ENCODE data around the gene PAPLN.

The PAPLN gene

GRCh38 chr14:73262427-73263183 lies 25.3 kb downstream of the PAPLN start:
- no peak overlapping the region for H3K27ac ChIP-seq (ENCODE audit: low read depth, low read length)
- H3K23ac ChIP-seq (ENCODE audit: low read length) = no peak overlapping the region
- H2BK15ac ChIP-seq (replicated peaks; ENCODE audit: low read depth) = no peak overlapping the region
- H4K8ac ChIP-seq (ENCODE audit: low read depth, low read length) = no peak overlapping the region
- H3K56ac ChIP-seq (ENCODE audit: low read length) = no peak overlapping the region
- H2BK120ac ChIP-seq (ENCODE audit: low read depth, low read length) = no peak overlapping the region
- no peak overlapping the region for H3K4me2 ChIP-seq (ENCODE audit: low read length)
- H2AK5ac ChIP-seq (ENCODE audit: low read length) = no peak overlapping the region
- no peaks in the 10 kb centered on the region for H3K27me3 ChIP-seq (ENCODE audit: insufficient read depth, low read length, poor library complexity)
- no peak overlapping the region for H2BK5ac ChIP-seq (ENCODE audit: low read length)
- no peaks in the 10 kb centered on the region for H3K79me2 ChIP-seq (ENCODE audit: control insufficient read depth, insufficient read depth, low read length)
- H3K9ac ChIP-seq (ENCODE audit: low read length) = no peak overlapping the region
- DNase-seq = no peak
- H3K18ac ChIP-seq (ENCODE audit: low read length) = no peak overlapping the region
- H4K5ac ChIP-seq (ENCODE audit: low read length) = no peak overlapping the region
- no CpG with 5 or more reads among the region's 20 CpGs for WGBS (ENCODE audit: extremely low coverage, insufficient coverage, low lambda C conversion rate)
- no peaks in the 10 kb centered on the region for H3K4me1 ChIP-seq (ENCODE audit: control insufficient read depth, low read depth, low read length)
- H3K36me3 ChIP-seq (ENCODE audit: control insufficient read depth, insufficient read depth, low read length) = no peaks in the 10 kb centered on the region
- H3K4me3 ChIP-seq (ENCODE audit: low read length) = no peak overlapping the region
- H3K4ac ChIP-seq (ENCODE audit: low read depth, low read length) = no peak overlapping the region
- no peaks in the 10 kb centered on the region for H3K79me1 ChIP-seq (ENCODE audit: low read length)

- no peaks in the 10 kb centered on the region for H3K36me3 ChIP-seq (ENCODE audit: control insufficient read depth, insufficient read depth, low read length)
- no peak overlapping the region for H3K4ac ChIP-seq (ENCODE audit: low read depth, low read length)
- H3K9ac ChIP-seq (ENCODE audit: low read length) = no peak overlapping the region
- no peak for DNase-seq
- no peak overlapping the region for H3K23ac ChIP-seq (ENCODE audit: low read length)
- H3K79me2 ChIP-seq (ENCODE audit: control insufficient read depth, insufficient read depth, low read length) = no peaks in the 10 kb centered on the region
- no CpG with 5 or more reads among the region's 7 CpGs for WGBS (ENCODE audit: extremely low coverage, insufficient coverage, low lambda C conversion rate)
- no peak overlapping the region for H2BK120ac ChIP-seq (ENCODE audit: low read depth, low read length)
- H3K56ac ChIP-seq (ENCODE audit: low read length) = no peak overlapping the region
- H3K27ac ChIP-seq (ENCODE audit: low read depth, low read length) = no peak overlapping the region
- no peaks in the 10 kb centered on the region for H3K4me1 ChIP-seq (ENCODE audit: control insufficient read depth, low read depth, low read length)
- H3K18ac ChIP-seq (ENCODE audit: low read length) = no peak overlapping the region
- H3K4me3 ChIP-seq (ENCODE audit: low read length) = no peak overlapping the region
- no peak overlapping the region for H4K5ac ChIP-seq (ENCODE audit: low read length)
- no peak overlapping the region for H2BK5ac ChIP-seq (ENCODE audit: low read length)
- H3K4me2 ChIP-seq (ENCODE audit: low read length) = no peak overlapping the region
- no peak overlapping the region for H2AK5ac ChIP-seq (ENCODE audit: low read length)
- no peaks in the 10 kb centered on the region for H3K79me1 ChIP-seq (ENCODE audit: low read length)
- H4K8ac ChIP-seq (ENCODE audit: low read depth, low read length) = no peak overlapping the region
- H2BK15ac ChIP-seq (replicated peaks; ENCODE audit: low read depth) = no peak overlapping the region
- H3K27me3 ChIP-seq (ENCODE audit: insufficient read depth, low read length, poor library complexity) = no peaks in the 10 kb centered on the region
Measured at GRCh38 chr14:73263606-73264005, 26.3 kb downstream of the PAPLN start.

GRCh38 chr14:73264080-73264884 lies 27.0 kb downstream of the PAPLN start:
- H3K36me3 ChIP-seq (ENCODE audit: control insufficient read depth, insufficient read depth, low read length) = no peaks in the 10 kb centered on the region
- H2AK5ac ChIP-seq (ENCODE audit: low read length) = no peak overlapping the region
- no peak overlapping the region for H4K8ac ChIP-seq (ENCODE audit: low read depth, low read length)
- H3K18ac ChIP-seq (ENCODE audit: low read length) = no peak overlapping the region
- no peak overlapping the region for H2BK15ac ChIP-seq (replicated peaks; ENCODE audit: low read depth)
- H3K9ac ChIP-seq (ENCODE audit: low read length) = no peak overlapping the region
- no peak overlapping the region for H2BK5ac ChIP-seq (ENCODE audit: low read length)
- no peak overlapping the region for H3K4me3 ChIP-seq (ENCODE audit: low read length)
- H3K79me1 ChIP-seq (ENCODE audit: low read length) = no peaks in the 10 kb centered on the region
- H4K5ac ChIP-seq (ENCODE audit: low read length) = no peak overlapping the region
- H3K4me2 ChIP-seq (ENCODE audit: low read length) = no peak overlapping the region
- H3K56ac ChIP-seq (ENCODE audit: low read length) = no peak overlapping the region
- no CpG with 5 or more reads among the region's 23 CpGs for WGBS (ENCODE audit: extremely low coverage, insufficient coverage, low lambda C conversion rate)
- DNase-seq = no peak
- peak overlapping the region; percentile 24 for H3K23ac ChIP-seq (ENCODE audit: low read length)
- no peak overlapping the region for H2BK120ac ChIP-seq (ENCODE audit: low read depth, low read length)
- no peak overlapping the region for H3K27ac ChIP-seq (ENCODE audit: low read depth, low read length)
- no peaks in the 10 kb centered on the region for H3K27me3 ChIP-seq (ENCODE audit: insufficient read depth, low read length, poor library complexity)
- H3K4me1 ChIP-seq (ENCODE audit: control insufficient read depth, low read depth, low read length) = no peaks in the 10 kb centered on the region
- H3K4ac ChIP-seq (ENCODE audit: low read depth, low read length) = no peak overlapping the region
- H3K79me2 ChIP-seq (ENCODE audit: control insufficient read depth, insufficient read depth, low read length) = no peaks in the 10 kb centered on the region

GRCh38 chr14:73264885-73265720 lies 27.8 kb downstream of the PAPLN start:
- WGBS (ENCODE audit: extremely low coverage, insufficient coverage, low lambda C conversion rate) = no CpG with 5 or more reads among the region's 18 CpGs
- no peaks in the 10 kb centered on the region for H3K36me3 ChIP-seq (ENCODE audit: control insufficient read depth, insufficient read depth, low read length)

GRCh38 chr14:73265721-73266046 lies 28.4 kb downstream of the PAPLN start:
- Histone ChIP-seq H3K79me2 (ENCODE audit: control insufficient read depth, insufficient read depth, low read length) (no peaks in the 10 kb centered on the region), H2AK5ac (ENCODE audit: low read length) (no peak overlapping the region), H3K4me2 (ENCODE audit: low read length) (no peak overlapping the region), H3K4ac (ENCODE audit: low read depth, low read length) (no peak overlapping the region), H3K18ac (ENCODE audit: low read length) (no peak overlapping the region), H3K36me3 (ENCODE audit: control insufficient read depth, insufficient read depth, low read length) (no peaks in the 10 kb centered on the region), H3K4me3 (ENCODE audit: low read length) (no peak overlapping the region), H3K79me1 (ENCODE audit: low read length) (no peaks in the 10 kb centered on the region), H2BK15ac (replicated peaks; ENCODE audit: low read depth) (no peak overlapping the region), H3K56ac (ENCODE audit: low read length) (no peak overlapping the region), H3K9ac (ENCODE audit: low read length) (no peak overlapping the region), H3K27me3 (ENCODE audit: insufficient read depth, low read length, poor library complexity) (no peaks in the 10 kb centered on the region), H2BK5ac (ENCODE audit: low read length) (no peak overlapping the region), H3K27ac (ENCODE audit: low read depth, low read length) (no peak overlapping the region), H3K23ac (ENCODE audit: low read length) (no peak overlapping the region), H3K4me1 (ENCODE audit: control insufficient read depth, low read depth, low read length) (no peaks in the 10 kb centered on the region), H2BK120ac (ENCODE audit: low read depth, low read length) (no peak overlapping the region), H4K8ac (ENCODE audit: low read depth, low read length) (no peak overlapping the region), H4K5ac (ENCODE audit: low read length) (no peak overlapping the region)
- WGBS (ENCODE audit: extremely low coverage, insufficient coverage, low lambda C conversion rate) = no CpG with 5 or more reads among the region's 3 CpGs
- DNase-seq = no peak

More at GRCh38 chr14:73264885-73265720, 27.8 kb downstream of the PAPLN start:
- Histone ChIP-seq H3K4me1 (ENCODE audit: control insufficient read depth, low read depth, low read length) (no peaks in the 10 kb centered on the region), H2AK5ac (ENCODE audit: low read length) (no peak overlapping the region), H2BK15ac (replicated peaks; ENCODE audit: low read depth) (no peak overlapping the region), H4K5ac (ENCODE audit: low read length) (no peak overlapping the region), H4K8ac (ENCODE audit: low read depth, low read length) (no peak overlapping the region), H3K27ac (ENCODE audit: low read depth, low read length) (no peak overlapping the region), H2BK5ac (ENCODE audit: low read length) (no peak overlapping the region), H3K79me1 (ENCODE audit: low read length) (no peaks in the 10 kb centered on the region), H3K18ac (ENCODE audit: low read length) (no peak overlapping the region), H3K4me2 (ENCODE audit: low read length) (no peak overlapping the region), H3K4ac (ENCODE audit: low read depth, low read length) (no peak overlapping the region), H3K9ac (ENCODE audit: low read length) (no peak overlapping the region), H3K79me2 (ENCODE audit: control insufficient read depth, insufficient read depth, low read length) (no peaks in the 10 kb centered on the region), H3K56ac (ENCODE audit: low read length) (no peak overlapping the region), H3K4me3 (ENCODE audit: low read length) (no peak overlapping the region), H2BK120ac (ENCODE audit: low read depth, low read length) (no peak overlapping the region), H3K27me3 (ENCODE audit: insufficient read depth, low read length, poor library complexity) (no peaks in the 10 kb centered on the region), H3K23ac (ENCODE audit: low read length) (no peak overlapping the region)
- no peak for DNase-seq

All from mesendoderm (in vitro differentiated cells).